ENCODE measurements around the gene AP5Z1.

Gene AP5Z1

GRCh38 chr7:4787947-4788626 is 12.7 kb downstream of the AP5Z1 start:
- ChIA-PET CTCF (interaction anchor here (1.0 to 1.1 kb wide), 2 partner anchors 10 to 297 kb away, joined by 3 to 5 read pairs; no protein-coding TSS in a partner anchor), POLR2A (no interaction called here)
- H3K36me3 ChIP-seq (ENCODE audit: control insufficient read depth in 4 of 4, insufficient read depth in 4 of 4, low read length in 3 of 4) = peaks cover 7 to 95% (median 65%) of the 10 kb centered on the region in 4 experiments
- no peak overlapping the region for H3K4me3 ChIP-seq (ENCODE audit: control insufficient read depth in 1 of 7, extremely low read depth in 1 of 7, insufficient read depth in 4 of 7, low read depth in 2 of 7, low read length in 6 of 7)
- no peaks in the 10 kb centered on the region for H3K27me3 ChIP-seq (replicated peaks in 2 of 5; ENCODE audit: control insufficient read depth in 4 of 5, insufficient read depth in 5 of 5, low read length in 4 of 5)
- H3K27ac ChIP-seq (ENCODE audit: insufficient read depth in 1 of 2, low read depth in 1 of 2, low read length in 2 of 2, poor library complexity in 1 of 2, severe bottlenecking in 2 of 2) = no peak overlapping the region
- DNase-seq = no peak
- 97% methylated on average over 21 of the region's 23 CpGs for WGBS (ENCODE audit: insufficient coverage)
- peaks cover 0 to 12% (median 5%) of the 10 kb centered on the region in 4 experiments for H3K4me1 ChIP-seq (ENCODE audit: control extremely low read depth in 1 of 4, control insufficient read depth in 4 of 4, insufficient read depth in 4 of 4, low read length in 3 of 4)
- no peaks in the 10 kb centered on the region for H3K9me3 ChIP-seq (ENCODE audit: control extremely low read depth in 1 of 5, control insufficient read depth in 4 of 5, insufficient read depth in 2 of 5, low read depth in 1 of 5, low read length in 4 of 5)

- DNase-seq = no peak
- H3K36me3 ChIP-seq (ENCODE audit: control insufficient read depth in 4 of 4, insufficient read depth in 4 of 4, low read length in 3 of 4) = peaks cover 5 to 89% (median 61%) of the 10 kb centered on the region in 4 experiments
- H3K27ac ChIP-seq (ENCODE audit: insufficient read depth in 1 of 2, low read depth in 1 of 2, low read length in 2 of 2, poor library complexity in 1 of 2, severe bottlenecking in 2 of 2) = no peak overlapping the region
- H3K4me3 ChIP-seq (ENCODE audit: control insufficient read depth in 1 of 7, extremely low read depth in 1 of 7, insufficient read depth in 4 of 7, low read depth in 2 of 7, low read length in 6 of 7) = no peak overlapping the region
- H3K4me1 ChIP-seq (ENCODE audit: control extremely low read depth in 1 of 4, control insufficient read depth in 4 of 4, insufficient read depth in 4 of 4, low read length in 3 of 4) = peaks cover 0 to 12% (median 5%) of the 10 kb centered on the region in 4 experiments
- 98% methylated on average over 20 of the region's 27 CpGs for WGBS (ENCODE audit: insufficient coverage)
- no peaks in the 10 kb centered on the region for H3K9me3 ChIP-seq (ENCODE audit: control extremely low read depth in 1 of 5, control insufficient read depth in 4 of 5, insufficient read depth in 2 of 5, low read depth in 1 of 5, low read length in 4 of 5)
- no peaks in the 10 kb centered on the region for H3K27me3 ChIP-seq (replicated peaks in 2 of 5; ENCODE audit: control insufficient read depth in 4 of 5, insufficient read depth in 5 of 5, low read length in 4 of 5)
- POLR2A ChIA-PET = no interaction called here
- CTCF ChIA-PET = interaction anchor here (1.0 to 1.2 kb wide), 4 partner anchors 9 to 296 kb away, joined by 3 to 5 read pairs (median 3); partner anchors contain the start of gene AP5Z1
Observed at GRCh38 chr7:4788627-4789189, 13.3 kb downstream of the AP5Z1 start.

- H3K4me1 ChIP-seq (ENCODE audit: control extremely low read depth in 1 of 4, control insufficient read depth in 4 of 4, insufficient read depth in 4 of 4, low read length in 3 of 4) = peaks cover 0 to 12% (median 5%) of the 10 kb centered on the region in 4 experiments
- H3K27ac ChIP-seq (ENCODE audit: insufficient read depth in 1 of 2, low read depth in 1 of 2, low read length in 2 of 2, poor library complexity in 1 of 2, severe bottlenecking in 2 of 2) = no peak overlapping the region
- 100% methylated on average over 14 of the region's 26 CpGs for WGBS (ENCODE audit: insufficient coverage)
- ChIA-PET POLR2A (no interaction called here), CTCF (interaction anchor here (1.0 to 10.2 kb wide), 6 partner anchors 9 to 296 kb away, joined by 3 to 73 read pairs (median 4); partner anchors contain the start of genes AP5Z1 and RADIL)
- H3K36me3 ChIP-seq (ENCODE audit: control insufficient read depth in 4 of 4, insufficient read depth in 4 of 4, low read length in 3 of 4) = peaks cover 3 to 81% (median 54%) of the 10 kb centered on the region in 4 experiments
- DNase-seq = no peak
- H3K4me3 ChIP-seq (ENCODE audit: control insufficient read depth in 1 of 7, extremely low read depth in 1 of 7, insufficient read depth in 4 of 7, low read depth in 2 of 7, low read length in 6 of 7) = no peak overlapping the region
- H3K27me3 ChIP-seq (replicated peaks in 2 of 5; ENCODE audit: control insufficient read depth in 4 of 5, insufficient read depth in 5 of 5, low read length in 4 of 5) = no peaks in the 10 kb centered on the region
- H3K9me3 ChIP-seq (ENCODE audit: control extremely low read depth in 1 of 5, control insufficient read depth in 4 of 5, insufficient read depth in 2 of 5, low read depth in 1 of 5, low read length in 4 of 5) = no peaks in the 10 kb centered on the region
Observed at GRCh38 chr7:4789194-4790077, 14.0 kb downstream of the AP5Z1 start.

DNA sequence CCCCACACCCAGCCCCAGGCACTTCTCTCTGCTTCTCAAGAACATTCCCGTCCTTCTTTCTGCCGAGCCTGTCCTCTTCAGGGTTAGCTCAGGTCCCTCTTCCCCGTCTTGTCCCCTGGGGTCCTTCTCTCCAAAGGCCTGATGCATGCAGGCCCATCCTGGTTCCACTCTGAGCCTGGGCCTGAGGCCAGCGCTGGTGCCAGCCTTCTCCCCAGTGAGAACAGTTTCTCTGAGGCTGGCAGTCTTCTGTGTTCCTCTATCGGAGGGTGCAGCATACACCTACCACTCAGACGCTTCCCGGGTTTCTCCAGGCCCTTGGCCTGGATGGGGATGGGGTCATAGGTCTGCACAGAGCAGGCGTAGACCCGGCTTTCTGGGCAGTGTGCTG is 14.6 kb downstream of the AP5Z1 start:
- Histone ChIP-seq H3K9me3 (ENCODE audit: control extremely low read depth in 1 of 5, control insufficient read depth in 4 of 5, insufficient read depth in 2 of 5, low read depth in 1 of 5, low read length in 4 of 5) (no peaks in the 10 kb centered on the region), H3K36me3 (ENCODE audit: control insufficient read depth in 4 of 4, insufficient read depth in 4 of 4, low read length in 3 of 4) (peaks cover 3 to 79% (median 48%) of the 10 kb centered on the region in 4 experiments), H3K4me1 (ENCODE audit: control extremely low read depth in 1 of 4, control insufficient read depth in 4 of 4, insufficient read depth in 4 of 4, low read length in 3 of 4) (peaks cover 0 to 12% (median 5%) of the 10 kb centered on the region in 4 experiments), H3K4me3 (ENCODE audit: control insufficient read depth in 1 of 7, extremely low read depth in 1 of 7, insufficient read depth in 4 of 7, low read depth in 2 of 7, low read length in 6 of 7) (no peak overlapping the region), H3K27me3 (replicated peaks in 2 of 5; ENCODE audit: control insufficient read depth in 4 of 5, insufficient read depth in 5 of 5, low read length in 4 of 5) (no peaks in the 10 kb centered on the region), H3K27ac (ENCODE audit: insufficient read depth in 1 of 2, low read depth in 1 of 2, low read length in 2 of 2, poor library complexity in 1 of 2, severe bottlenecking in 2 of 2) (no peak overlapping the region)
- ChIA-PET POLR2A (no interaction called here), CTCF (interaction anchor here (3.6 to 10.2 kb wide), 2 partner anchors 15 to 92 kb away, joined by 36 to 73 read pairs; partner anchors contain the start of genes AP5Z1 and RADIL)
- 100% methylated on average over 9 of the region's 9 CpGs for WGBS (ENCODE audit: insufficient coverage)
- no peak for DNase-seq

- peaks cover 3 to 74% (median 46%) of the 10 kb centered on the region in 4 experiments for H3K36me3 ChIP-seq (ENCODE audit: control insufficient read depth in 4 of 4, insufficient read depth in 4 of 4, low read length in 3 of 4)
- peaks cover 0 to 12% (median 5%) of the 10 kb centered on the region in 4 experiments for H3K4me1 ChIP-seq (ENCODE audit: control extremely low read depth in 1 of 4, control insufficient read depth in 4 of 4, insufficient read depth in 4 of 4, low read length in 3 of 4)
- H3K27ac ChIP-seq (ENCODE audit: insufficient read depth in 1 of 2, low read depth in 1 of 2, low read length in 2 of 2, poor library complexity in 1 of 2, severe bottlenecking in 2 of 2) = no peak overlapping the region
- POLR2A ChIA-PET = interaction anchor here (0.6 to 2.6 kb wide), 2 partner anchors 15 to 191 kb away, joined by 3 to 19 read pairs; partner anchors contain the start of gene AP5Z1
- CTCF ChIA-PET = interaction anchor here (0.5 to 10.2 kb wide), 8 partner anchors 8 to 296 kb away, joined by 3 to 73 read pairs (median 17); partner anchors contain the start of genes AP5Z1 and RADIL
- H3K27me3 ChIP-seq (replicated peaks in 2 of 5; ENCODE audit: control insufficient read depth in 4 of 5, insufficient read depth in 5 of 5, low read length in 4 of 5) = no peaks in the 10 kb centered on the region
- H3K9me3 ChIP-seq (ENCODE audit: control extremely low read depth in 1 of 5, control insufficient read depth in 4 of 5, insufficient read depth in 2 of 5, low read depth in 1 of 5, low read length in 4 of 5) = no peaks in the 10 kb centered on the region
- no peak overlapping the region for H3K4me3 ChIP-seq (ENCODE audit: control insufficient read depth in 1 of 7, extremely low read depth in 1 of 7, insufficient read depth in 4 of 7, low read depth in 2 of 7, low read length in 6 of 7)
- 96% methylated on average over 24 of the region's 24 CpGs for WGBS (ENCODE audit: insufficient coverage)
- DNase-seq = no peak
Observed at GRCh38 chr7:4790516-4790991, 15.1 kb downstream of the AP5Z1 start.

- no peak for DNase-seq
- POLR2A ChIA-PET = interaction anchor here (0.6 to 2.6 kb wide), 2 partner anchors 16 to 190 kb away, joined by 3 to 19 read pairs; partner anchors contain the start of gene AP5Z1
- Histone ChIP-seq H3K4me3 (ENCODE audit: control insufficient read depth in 1 of 7, extremely low read depth in 1 of 7, insufficient read depth in 4 of 7, low read depth in 2 of 7, low read length in 6 of 7) (no peak overlapping the region), H3K27ac (ENCODE audit: insufficient read depth in 1 of 2, low read depth in 1 of 2, low read length in 2 of 2, poor library complexity in 1 of 2, severe bottlenecking in 2 of 2) (no peak overlapping the region), H3K4me1 (ENCODE audit: control extremely low read depth in 1 of 4, control insufficient read depth in 4 of 4, insufficient read depth in 4 of 4, low read length in 3 of 4) (peaks cover 0 to 12% (median 5%) of the 10 kb centered on the region in 4 experiments), H3K9me3 (ENCODE audit: control extremely low read depth in 1 of 5, control insufficient read depth in 4 of 5, insufficient read depth in 2 of 5, low read depth in 1 of 5, low read length in 4 of 5) (no peaks in the 10 kb centered on the region), H3K36me3 (ENCODE audit: control insufficient read depth in 4 of 4, insufficient read depth in 4 of 4, low read length in 3 of 4) (peaks cover 3 to 69% (median 43%) of the 10 kb centered on the region in 4 experiments), H3K27me3 (replicated peaks in 2 of 5; ENCODE audit: control insufficient read depth in 4 of 5, insufficient read depth in 5 of 5, low read length in 4 of 5) (no peaks in the 10 kb centered on the region)
- WGBS (ENCODE audit: insufficient coverage) = 98% methylated on average over 23 of the region's 25 CpGs
- CTCF ChIA-PET = interaction anchor here (0.9 to 10.2 kb wide), 9 partner anchors 9 to 299 kb away, joined by 3 to 73 read pairs (median 17); partner anchors contain the start of genes AP5Z1 and RADIL
Observed at GRCh38 chr7:4791101-4791737, 15.8 kb downstream of the AP5Z1 start.

All from common myeloid progenitor, CD34-positive (primary cell).